KMS-11 (cell line): Measurements from ENCODE around the gene RAD51B.

Experiments
- H2AFZ ChIP-seq: fragments of 200-600 bp; sonication (generic); 2 replicates; pipeline ENCODE4 v1.6.1; 2016; ENCODE audit warnings: antibody characterized with exemption, mixed run types, low read depth
- H3K27ac ChIP-seq: fragments of 200-600 bp; sonication (generic); 2 replicates; pipeline ENCODE4 v1.6.1; 2016; ENCODE audit warnings: mild to moderate bottlenecking, mixed run types
- H3K27me3 ChIP-seq: fragments of 200-600 bp; sonication (generic); 2 replicates; pipeline ENCODE4 v1.6.1; 2017; ENCODE audit warnings: mild to moderate bottlenecking, low read depth, mixed run types, moderate library complexity; ENCODE audit not compliant: insufficient read depth
- H3K36me3 ChIP-seq: fragments of 200-600 bp; sonication (generic); 2 replicates; pipeline ENCODE4 v1.6.1; 2017; ENCODE audit warnings: mild to moderate bottlenecking, mixed run types; ENCODE audit not compliant: insufficient read depth
- H3K4me1 ChIP-seq: fragments of 200-600 bp; sonication (generic); 2 replicates; pipeline ENCODE4 v1.6.1; 2016; ENCODE audit warnings: mild to moderate bottlenecking, low read depth, mixed run types; ENCODE audit not compliant: poor library complexity, severe bottlenecking
- H3K4me2 ChIP-seq: fragments of 200-600 bp; sonication (generic); 2 replicates; pipeline ENCODE4 v1.7.0; 2016; ENCODE audit warnings: mild to moderate bottlenecking, mixed run types
- H3K4me3 ChIP-seq: fragments of 200-600 bp; sonication (generic); IDR thresholded peaks from 2 replicates; pipeline ENCODE4 v1.6.1; 2017; ENCODE audit warnings: low read depth, low read length, mixed read lengths; ENCODE audit not compliant: insufficient read depth
- H3K79me2 ChIP-seq: fragments of 200-600 bp; sonication (generic); 2 replicates; pipeline ENCODE4 v1.6.1; 2016; ENCODE audit warnings: low read depth, mixed run types; ENCODE audit not compliant: insufficient read depth
- H3K9ac ChIP-seq: fragments of 200-600 bp; sonication (generic); 2 replicates; pipeline ENCODE4 v1.6.1; 2016; ENCODE audit warnings: mild to moderate bottlenecking, mixed run types
- H4K20me1 ChIP-seq: fragments of 200-600 bp; sonication (generic); 2 replicates; pipeline ENCODE4 v1.6.1; 2016; ENCODE audit warnings: mild to moderate bottlenecking, mixed run types; ENCODE audit not compliant: insufficient read depth
- TF ChIP-seq, protein P1 (sequence below): fragments of 200-600 bp; sonication (generic); conservative IDR thresholded peaks from 2 replicates; pipeline ENCODE4 v1.6.1; 2017; ENCODE audit warnings: low read depth, mild to moderate bottlenecking, antibody characterized with exemption, low read length, moderate library complexity, mixed read lengths

RAD51B gene

DNA sequence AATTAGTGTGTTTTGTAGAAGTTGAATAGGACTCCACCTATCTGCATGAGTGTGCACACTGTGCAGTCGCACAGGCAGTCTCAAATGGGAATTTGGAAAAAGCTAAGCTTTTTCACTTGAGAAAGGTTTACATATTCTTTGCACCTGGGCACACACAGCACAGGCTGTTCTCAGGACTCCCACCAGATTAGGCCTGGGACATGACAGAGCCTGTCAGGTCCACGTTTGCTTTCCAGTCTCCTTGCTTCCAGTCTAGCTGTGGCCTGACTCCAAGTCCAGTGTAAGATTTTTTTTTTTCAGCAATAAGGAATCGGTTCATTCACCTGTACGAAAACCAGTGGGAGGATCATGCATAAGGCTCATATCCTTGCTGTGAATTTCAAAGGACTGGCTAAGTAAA lies 792.0 kb downstream of the RAD51B start:
- Histone ChIP-seq H3K27ac (no peak overlapping the region), H3K9ac (no peak overlapping the region), H3K36me3 (no peaks in the 10 kb centered on the region), H3K4me1 (no peaks in the 10 kb centered on the region), H3K4me3 (no peak overlapping the region), H4K20me1 (no peaks in the 10 kb centered on the region), H2AFZ (no peak overlapping the region), H3K27me3 (no peaks in the 10 kb centered on the region), H3K79me2 (no peaks in the 10 kb centered on the region), H3K4me2 (no peak overlapping the region)
- TF ChIP-seq, protein P1, sequence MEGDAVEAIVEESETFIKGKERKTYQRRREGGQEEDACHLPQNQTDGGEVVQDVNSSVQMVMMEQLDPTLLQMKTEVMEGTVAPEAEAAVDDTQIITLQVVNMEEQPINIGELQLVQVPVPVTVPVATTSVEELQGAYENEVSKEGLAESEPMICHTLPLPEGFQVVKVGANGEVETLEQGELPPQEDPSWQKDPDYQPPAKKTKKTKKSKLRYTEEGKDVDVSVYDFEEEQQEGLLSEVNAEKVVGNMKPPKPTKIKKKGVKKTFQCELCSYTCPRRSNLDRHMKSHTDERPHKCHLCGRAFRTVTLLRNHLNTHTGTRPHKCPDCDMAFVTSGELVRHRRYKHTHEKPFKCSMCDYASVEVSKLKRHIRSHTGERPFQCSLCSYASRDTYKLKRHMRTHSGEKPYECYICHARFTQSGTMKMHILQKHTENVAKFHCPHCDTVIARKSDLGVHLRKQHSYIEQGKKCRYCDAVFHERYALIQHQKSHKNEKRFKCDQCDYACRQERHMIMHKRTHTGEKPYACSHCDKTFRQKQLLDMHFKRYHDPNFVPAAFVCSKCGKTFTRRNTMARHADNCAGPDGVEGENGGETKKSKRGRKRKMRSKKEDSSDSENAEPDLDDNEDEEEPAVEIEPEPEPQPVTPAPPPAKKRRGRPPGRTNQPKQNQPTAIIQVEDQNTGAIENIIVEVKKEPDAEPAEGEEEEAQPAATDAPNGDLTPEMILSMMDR, result no peak

DNA sequence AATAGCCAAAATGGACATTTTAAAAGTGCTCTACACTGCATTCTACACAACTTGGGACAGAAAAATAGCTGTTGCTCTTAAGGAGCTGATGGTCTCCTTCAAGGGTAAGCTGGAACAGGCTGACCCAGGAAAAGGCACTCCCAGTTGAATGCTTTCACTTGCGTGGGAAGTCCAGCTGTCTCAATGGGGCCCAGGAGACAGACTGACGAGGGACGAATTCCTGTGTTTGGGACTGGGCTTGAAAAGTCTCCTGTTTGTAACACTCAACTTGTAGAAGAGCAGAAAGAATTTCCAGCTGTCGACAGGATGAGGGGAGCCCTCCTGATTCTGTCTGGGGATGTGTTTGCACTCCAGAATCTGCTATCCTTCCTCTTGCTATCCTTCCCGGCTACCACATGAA lies 792.5 kb downstream of the RAD51B start:
- H3K9ac ChIP-seq, result no peak overlapping the region
- H3K4me2 ChIP-seq, result no peak overlapping the region
- TF ChIP-seq, protein P1, result no peak
- no peaks in the 10 kb centered on the region for H3K36me3 ChIP-seq
- no peaks in the 10 kb centered on the region for H3K4me1 ChIP-seq
- H3K79me2 ChIP-seq, result no peaks in the 10 kb centered on the region
- H2AFZ ChIP-seq, result no peak overlapping the region
- no peak overlapping the region for H3K4me3 ChIP-seq
- H3K27ac ChIP-seq, result no peak overlapping the region
- H4K20me1 ChIP-seq, result no peaks in the 10 kb centered on the region
- H3K27me3 ChIP-seq, result no peaks in the 10 kb centered on the region

- Histone ChIP-seq H3K27ac (no peak overlapping the region), H3K27me3 (no peaks in the 10 kb centered on the region), H3K4me2 (no peak overlapping the region), H3K9ac (no peak overlapping the region), H3K4me3 (no peak overlapping the region), H3K79me2 (no peaks in the 10 kb centered on the region), H3K4me1 (no peaks in the 10 kb centered on the region), H4K20me1 (no peaks in the 10 kb centered on the region), H3K36me3 (no peaks in the 10 kb centered on the region), H2AFZ (no peak overlapping the region)
- TF ChIP-seq, protein P1, result no peak
Observed at GRCh38 chr14:68616221-68616902, 796.8 kb downstream of the RAD51B start.

DNA sequence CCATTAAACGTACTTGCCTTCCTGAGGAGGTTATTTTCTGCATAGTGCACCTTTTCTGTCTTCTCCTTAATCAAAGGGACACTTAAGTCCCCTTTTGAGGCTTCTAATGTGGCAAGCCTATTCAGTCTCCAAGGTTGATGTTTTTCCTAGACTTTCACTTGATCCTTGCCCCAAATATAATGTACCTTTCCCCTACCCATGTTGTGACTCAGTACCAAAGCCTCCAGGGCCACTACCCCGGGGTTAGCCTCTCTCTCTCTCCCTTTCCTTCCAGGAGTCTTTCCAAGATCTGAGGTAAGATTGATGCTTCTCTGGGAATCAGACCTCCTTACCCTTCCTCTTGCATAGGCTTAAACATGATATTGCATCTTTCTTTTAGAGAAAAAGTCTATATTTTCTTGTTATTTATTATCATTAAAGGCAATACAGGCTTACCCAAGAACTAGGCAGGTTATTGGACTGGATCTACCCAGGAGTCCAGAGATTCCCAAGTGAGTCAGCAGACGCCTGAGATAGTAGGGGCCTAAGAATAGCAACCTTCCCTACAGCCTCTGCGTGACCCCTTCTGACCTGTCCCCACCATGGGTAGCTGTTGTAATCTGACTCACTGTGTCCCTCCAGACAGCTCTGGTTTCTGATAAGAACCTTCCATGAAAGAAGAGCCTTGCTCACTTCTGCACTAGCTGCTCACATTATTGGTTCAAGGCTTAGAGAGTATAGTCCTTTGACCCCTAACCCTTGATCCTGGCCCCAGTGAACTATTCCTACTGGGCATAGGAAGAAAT lies 800.4 kb downstream of the RAD51B start:
- H3K36me3 ChIP-seq, result no peaks in the 10 kb centered on the region
- H2AFZ ChIP-seq, result no peak overlapping the region
- H3K27me3 ChIP-seq, result no peaks in the 10 kb centered on the region
- TF ChIP-seq, protein P1, result no peak
- no peak overlapping the region for H3K4me3 ChIP-seq
- H3K4me2 ChIP-seq, result no peak overlapping the region
- H3K4me1 ChIP-seq, result peaks cover 15% of the 10 kb centered on the region
- no peaks in the 10 kb centered on the region for H3K79me2 ChIP-seq
- no peak overlapping the region for H3K27ac ChIP-seq
- H3K9ac ChIP-seq, result no peak overlapping the region
- H4K20me1 ChIP-seq, result no peaks in the 10 kb centered on the region
